Lower leg skin (tissue), 4 donors: ENCODE results near the gene KDM5C. TPM values are rescaled to one million over a fixed set of nuclear protein-coding genes. Genes with fewer than 3 reads are reported as not detected.

Experiments used
- DNase-seq, 2 donors: peaks; one replicate each; pipeline ENCODE4 v3.0.0-alpha.2; 2019; ENCODE audit warnings: low spot score in 2 of 2
- H3K4me3 ChIP-seq: fragments of 200-600 bp; sonication (generic); 2 replicates; pipeline ENCODE4 v1.5.1; 2017; ENCODE audit warnings: mild to moderate bottlenecking, low read depth; ENCODE audit not compliant: poor library complexity, severe bottlenecking
- CTCF ChIP-seq, 3 donors: fragments of 450-650 bp; IDR thresholded peaks; one replicate each; pipeline ENCODE4 v1.5.1; 2016; ENCODE audit warnings: antibody characterized with exemption in 3 of 3, mild to moderate bottlenecking in 3 of 3, moderate library complexity in 2 of 3
- POLR2A ChIP-seq, 2 donors: fragments of 450-650 bp; IDR thresholded peaks; one replicate each; pipeline ENCODE4 v1.6.1; 2016 to 2017; ENCODE audit warnings: antibody characterized with exemption in 2 of 2, mild to moderate bottlenecking in 1 of 2, moderate library complexity in 1 of 2
- WGBS, 2 donors: methylation state at CpG; one replicate each; pipeline ENCODE4 v1.1.5; 2018; 5-methylcytosine and 5-hydroxymethylcytosine counted together
- intact Hi-C: fragments of 100-400 bp; cut with DNase I; formaldehyde crosslinking; loops from one replicate; pipeline ENCODE4 v1.15.0; 2023; ENCODE audit warnings: low total_unique reads
- total RNA-seq, 4 donors: library from RNA; depleted of rRNA; stranded (reverse); fragments of >200 nt; gene quantifications; one replicate each; pipeline ENCODE4 v1.1.0, GENCODE V29; 2016

Gene KDM5C
- total RNA-seq, 4 donors from 2014 or later, result 81.8 to 210 (median 145) TPM

DNA sequence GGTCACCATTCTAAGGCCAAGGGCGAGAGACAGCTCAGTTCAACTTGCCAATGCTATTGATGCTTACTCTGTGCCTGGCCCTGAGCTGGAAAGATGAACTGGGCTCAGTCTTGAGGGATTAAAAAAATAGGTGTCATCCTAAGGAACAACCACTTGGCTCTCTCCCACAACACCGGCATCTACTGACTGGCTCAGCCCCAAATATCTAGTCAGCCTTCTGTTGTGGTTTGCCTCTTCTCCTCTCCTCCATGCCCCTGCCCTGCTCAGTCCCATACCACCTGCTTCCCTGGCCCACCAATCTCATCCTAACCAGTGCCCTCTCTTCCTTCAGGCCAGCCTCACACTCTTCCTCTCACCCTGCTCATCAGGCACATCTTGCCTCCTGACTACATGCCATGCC, 29.6 kb downstream of the KDM5C start:
- no peak for DNase-seq
- WGBS, 2 donors, result 50 to 83% methylated on average over 1 to 2 of the region's 2 CpGs
- TF ChIP-seq CTCF (IDR thresholded peaks at IDR 0.05), result no peak
- no peak for TF ChIP-seq POLR2A (IDR thresholded peaks at IDR 0.05)
- intact Hi-C loops, result no loop called here
- H3K4me3 ChIP-seq, result no peak overlapping the region

DNA sequence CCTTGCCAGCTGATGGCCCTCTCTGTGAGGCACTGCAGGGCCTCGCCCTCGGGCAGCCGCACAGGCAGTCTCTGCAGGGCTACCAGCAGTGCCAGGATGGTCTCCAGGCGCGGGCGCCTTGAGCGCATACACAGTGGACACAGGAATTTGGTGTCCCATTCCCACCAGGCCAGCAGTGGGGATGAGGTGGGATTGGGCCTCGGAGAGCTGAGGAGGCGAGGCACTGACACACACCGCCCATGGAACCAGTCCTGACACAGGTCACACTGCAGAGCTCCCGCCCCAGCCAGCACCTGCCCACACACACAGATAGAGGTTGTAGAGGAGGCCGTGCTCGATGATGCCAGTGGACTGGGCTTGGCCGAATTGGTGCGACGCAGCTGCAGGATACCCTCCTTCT, 30.7 kb downstream of the KDM5C start:
- intact Hi-C loops, result no loop called here
- WGBS, 2 donors, result 89 to 91% methylated on average over 7 to 14 of the region's 16 CpGs
- H3K4me3 ChIP-seq, result no peak overlapping the region
- DNase-seq, result no peak
- no peak for TF ChIP-seq POLR2A (IDR thresholded peaks at IDR 0.05)
- no peak for TF ChIP-seq CTCF (IDR thresholded peaks at IDR 0.05)

- no peak overlapping the region for H3K4me3 ChIP-seq
- intact Hi-C loops, result no loop called here
- TF ChIP-seq POLR2A (IDR thresholded peaks at IDR 0.05), result no peak
- no peak for TF ChIP-seq CTCF (IDR thresholded peaks at IDR 0.05)
- DNase-seq, result no peak
- WGBS, 2 donors, result 88 to 91% methylated on average over 16 of the region's 16 CpGs
Measured at GRCh38 chrX:53193093-53193492, 31.9 kb downstream of the KDM5C start.

GRCh38 chrX:53190363-53190960, 34.5 kb downstream of the KDM5C start:
- H3K4me3 ChIP-seq, result no peak overlapping the region
- intact Hi-C loops, result no loop called here
- no peak for DNase-seq
- no peak for TF ChIP-seq POLR2A (IDR thresholded peaks at IDR 0.05)
- WGBS, 2 donors, result 73 to 75% methylated on average over 6 of the region's 6 CpGs

GRCh38 chrX:53188763-53189162, 36.2 kb downstream of the KDM5C start:
- intact Hi-C loops, result no loop called here
- WGBS, 2 donors, result 83 to 97% methylated on average over 1 to 2 of the region's 2 CpGs
- TF ChIP-seq CTCF (IDR thresholded peaks at IDR 0.05) (no peak), POLR2A (IDR thresholded peaks at IDR 0.05) (no peak)
- no peak for DNase-seq
- no peak overlapping the region for H3K4me3 ChIP-seq

- H3K4me3 ChIP-seq, result no peak overlapping the region
- DNase-seq, result no peak
- WGBS, 2 donors, result 71 to 78% methylated on average over 2 of the region's 2 CpGs
- intact Hi-C loops, result no loop called here
- TF ChIP-seq POLR2A (IDR thresholded peaks at IDR 0.05) (no peak), CTCF (IDR thresholded peaks at IDR 0.05) (no peak)
Measured at GRCh38 chrX:53186351-53186750, 38.7 kb downstream of the KDM5C start.
